ENCODE measurements around the gene EXD3. TPM values are rescaled to one million over a fixed set of nuclear protein-coding genes. Genes with fewer than 3 reads are reported as not detected.

EXD3 gene
- total and polyA plus RNA-seq, 2 of the 4 experiments (the other 2 are of a cell fraction), result 1.1 to 7.4 TPM

DNA sequence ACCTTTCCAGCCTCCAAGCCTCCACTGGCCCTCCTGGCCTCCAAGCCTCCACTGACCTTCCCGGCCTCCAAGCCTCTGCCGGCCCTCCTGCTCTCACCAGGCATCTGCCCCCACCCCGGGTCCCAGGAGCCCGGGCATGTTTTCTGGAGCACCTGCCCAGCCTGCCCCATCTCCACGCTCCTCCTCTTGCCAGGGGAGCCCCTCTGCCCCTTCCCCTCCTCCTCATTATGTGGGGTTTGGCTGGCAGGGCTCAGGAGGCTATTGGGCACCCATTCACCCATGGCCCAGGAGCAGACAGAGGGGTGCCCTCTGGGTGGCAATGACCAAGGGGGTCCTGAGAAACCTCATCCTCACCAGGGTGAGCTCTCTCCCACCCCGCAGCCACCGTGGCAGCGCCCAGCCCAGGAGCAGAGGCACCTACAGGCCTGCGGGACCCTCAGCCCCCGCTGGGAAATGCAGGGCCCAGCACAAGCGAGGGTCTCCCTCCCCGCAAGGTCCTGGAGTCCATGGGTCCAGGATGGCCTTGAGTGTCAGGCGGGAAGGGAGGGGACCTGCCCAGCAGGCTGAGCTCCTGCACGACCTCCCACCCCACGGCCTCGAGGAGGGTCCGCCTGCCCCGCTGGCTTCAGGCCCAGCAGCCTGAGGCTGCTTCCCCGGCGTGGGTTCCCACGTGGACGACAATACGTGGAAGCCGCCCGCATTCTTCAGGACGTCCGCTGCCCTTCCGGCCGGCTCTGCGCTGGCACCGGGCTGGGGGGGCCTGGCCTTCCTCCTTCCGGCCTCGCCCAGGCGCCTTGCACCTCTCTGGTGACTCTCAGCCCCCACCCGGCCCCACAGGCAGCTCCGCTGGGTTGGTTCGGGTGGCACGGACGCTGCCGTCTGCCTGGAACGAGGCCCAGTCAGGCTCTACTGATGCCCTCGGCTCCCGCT is 69.5 kb downstream of the EXD3 start:
- 89% methylated on average over 31 of the region's 43 CpGs; no CpG with 5 or more reads in 1 of the 2 experiments for WGBS, 2 experiments (ENCODE audit: extremely low coverage in 2 of 2, insufficient read length in 1 of 2)
- H3K27me3 ChIP-seq (ENCODE audit: control insufficient read depth, insufficient read depth, low read length), result no peaks in the 10 kb centered on the region
- no peak overlapping the region for H2BK5ac ChIP-seq (ENCODE audit: low read depth, low read length, poor library complexity, severe bottlenecking)
- POLR2A ChIA-PET (ENCODE audit: unreplicated experiment), result no interaction called here
- TF ChIP-seq CEBPB (IDR thresholded peaks at IDR 0.05; ENCODE audit: low read depth, low read length), result no peak
- TF ChIP-seq NFE2L2 (IDR thresholded peaks at IDR 0.05; ENCODE audit: low read depth, low read length), result no peak
- no peak for TF ChIP-seq SMC3 (IDR thresholded peaks at IDR 0.05; ENCODE audit: low read depth, low read length)
- TF ChIP-seq RAD21 (IDR thresholded peaks at IDR 0.05; ENCODE audit: low read length), result no peak
- no peak for TF ChIP-seq MAZ (IDR thresholded peaks at IDR 0.05; ENCODE audit: borderline replicate concordance, low read depth, low read length)
- TF ChIP-seq MAFK (IDR thresholded peaks at IDR 0.05; ENCODE audit: low read depth, low read length), result no peak
- no peak for TF ChIP-seq MXI1 (IDR thresholded peaks at IDR 0.05; ENCODE audit: borderline replicate concordance, low read depth, low read length)
- no peak for TF ChIP-seq CHD1 (IDR thresholded peaks at IDR 0.05; ENCODE audit: low read depth, low read length)
- TF ChIP-seq POLR2A (IDR thresholded peaks at IDR 0.05; ENCODE audit: low read depth, low read length), result no peak
- TF ChIP-seq USF2 (IDR thresholded peaks at IDR 0.05; ENCODE audit: low read depth, low read length), result no peak
- no peak for TF ChIP-seq ELK1 (IDR thresholded peaks at IDR 0.05; ENCODE audit: borderline replicate concordance, low read depth, low read length)
- TF ChIP-seq RFX5 (IDR thresholded peaks at IDR 0.05; ENCODE audit: low read depth, low read length), result no peak
- no peak overlapping the region for H2BK15ac ChIP-seq (ENCODE audit: low read depth, low read length)
- H3K56ac ChIP-seq (ENCODE audit: extremely low read depth, insufficient read depth, low read length), result no peak overlapping the region
- dilution Hi-C loops (cut with HindIII; ENCODE audit: low sequenced_read_pairs, unreplicated experiment) (no loop called here), in situ Hi-C loops (cut with MboI; ENCODE audit: low sequenced_read_pairs) (no loop called here), intact Hi-C loops (cut with micrococcal nuclease) (no loop called here)
- no peak for ATAC-seq (ENCODE audit: low read depth)
- no peak overlapping the region for H3K4ac ChIP-seq (ENCODE audit: low read depth, low read length)
- no peak overlapping the region for H2AFZ ChIP-seq (replicated peaks; ENCODE audit: low read length, poor library complexity)
- H4K20me1 ChIP-seq (ENCODE audit: insufficient read depth, low read length), result no peaks in the 10 kb centered on the region
- CTCF ChIA-PET, result no interaction called here
- no peak for DNase-seq
- no TSS peak for BruUV-seq (replicated peaks)
- H2BK20ac ChIP-seq (ENCODE audit: low read depth, low read length), result no peak overlapping the region
- no peak overlapping the region for H3K27ac ChIP-seq (ENCODE audit: insufficient read depth, low read length)
- no peak overlapping the region for H2AK9ac ChIP-seq (replicated peaks; ENCODE audit: low read depth, low read length, poor library complexity)
- H3K79me1 ChIP-seq (ENCODE audit: low read depth in 1 of 2, low read length in 2 of 2), result no peaks in the 10 kb centered on the region
- no peaks in the 10 kb centered on the region for H3K36me3 ChIP-seq (ENCODE audit: control insufficient read depth, insufficient read depth, low read length)
- no peak overlapping the region for H3K23ac ChIP-seq (ENCODE audit: low read depth, low read length)
- no peak overlapping the region for H3K14ac ChIP-seq (replicated peaks; ENCODE audit: low read depth, low read length)
- no peak overlapping the region for H3K4me2 ChIP-seq (ENCODE audit: low read depth, low read length)
- no peak overlapping the region for H4K91ac ChIP-seq (ENCODE audit: insufficient read depth, low read depth, low read length)
- no peak overlapping the region for H4K5ac ChIP-seq (ENCODE audit: low read depth, low read length)
- H3K18ac ChIP-seq (ENCODE audit: low read depth, low read length), result no peak overlapping the region
- no peaks in the 10 kb centered on the region for H3K4me1 ChIP-seq (ENCODE audit: control insufficient read depth, insufficient read depth, low read length)
- no peak overlapping the region for H4K8ac ChIP-seq (ENCODE audit: low read depth in 2 of 2, low read length in 2 of 2)
- no peak overlapping the region for H3K4me3 ChIP-seq (ENCODE audit: insufficient read depth, low read depth, low read length)
- H3K9ac ChIP-seq (ENCODE audit: low read depth, low read length), result no peak overlapping the region
- H3K9me1 ChIP-seq (ENCODE audit: insufficient read depth, low read length), result no peaks in the 10 kb centered on the region
- no peak overlapping the region for H2AK5ac ChIP-seq (ENCODE audit: low read depth, low read length)
- H3K9me3 ChIP-seq (ENCODE audit: control insufficient read depth, insufficient read depth, low read length), result peaks cover 40% of the 10 kb centered on the region
- no peak overlapping the region for H2BK120ac ChIP-seq (ENCODE audit: low read depth, low read length)

Measured in IMR-90 (cell line).